Left forelimb (tissue), 1 donor: Measurements from ENCODE around the gene FCRL4.

Experiments used
- DNase-seq: peaks from one replicate; pipeline ENCODE4 v3.0.0-alpha.2; 2018; ENCODE audit warnings: low spot score

The FCRL4 gene

DNA sequence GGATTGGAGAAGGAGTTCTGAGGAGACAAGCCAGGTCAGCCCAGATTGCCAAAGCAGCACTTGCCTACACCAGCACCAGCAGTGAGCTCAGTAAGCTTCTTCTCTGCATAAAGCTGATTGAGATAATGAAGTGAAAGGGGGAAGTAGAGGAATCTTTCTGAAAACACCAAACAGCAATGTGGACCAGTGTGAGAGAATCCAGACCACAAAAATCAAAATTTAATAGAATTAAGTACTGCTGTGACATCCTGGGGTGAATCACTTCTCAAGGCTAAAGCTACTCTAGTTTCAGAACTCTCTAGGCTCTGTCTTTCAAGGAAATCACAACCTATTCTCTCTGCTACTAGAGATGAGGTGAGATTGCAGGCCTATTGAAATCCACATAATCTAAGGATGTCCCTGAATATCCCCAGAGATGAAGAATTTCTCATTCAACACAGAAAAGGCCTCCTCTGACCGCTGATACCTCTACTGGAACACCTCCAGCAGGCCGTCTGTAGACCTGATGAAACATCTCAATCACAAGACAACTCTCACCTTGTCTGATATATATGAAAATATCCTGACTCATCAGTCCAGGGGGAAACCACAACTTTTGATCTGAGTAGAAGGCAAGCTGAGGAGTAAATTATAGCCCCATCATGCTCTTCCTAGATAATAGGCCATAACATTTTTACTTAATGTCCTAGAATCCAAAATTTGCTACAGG is at the start of gene FCRL4:
TSS of gene FCRL4 (minus strand) at position 127 of the 709 bp plus-strand sequence. CDS start 141 bp downstream, outside the sequence.
- no peak for DNase-seq

DNA sequence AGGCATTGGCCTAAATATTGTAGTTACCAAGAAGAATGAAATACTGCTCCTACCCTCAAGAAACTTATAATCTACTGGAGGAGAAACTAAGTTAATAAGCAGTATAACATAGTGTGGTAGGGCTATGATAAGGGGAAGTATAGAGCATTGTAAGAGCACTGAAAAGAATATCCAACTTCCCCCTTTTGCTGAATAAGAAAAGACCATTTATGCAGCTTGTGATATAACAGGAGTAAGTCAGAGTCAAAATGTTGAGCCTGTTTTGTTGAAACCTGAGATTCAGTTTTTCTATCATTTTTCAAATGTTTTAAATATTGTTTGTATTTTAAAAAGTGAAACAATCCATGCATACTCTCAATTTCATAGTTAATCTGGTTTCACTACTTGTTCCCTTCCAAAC is 48.3 kb upstream of the FCRL4 start:
- no peak for DNase-seq

DNA sequence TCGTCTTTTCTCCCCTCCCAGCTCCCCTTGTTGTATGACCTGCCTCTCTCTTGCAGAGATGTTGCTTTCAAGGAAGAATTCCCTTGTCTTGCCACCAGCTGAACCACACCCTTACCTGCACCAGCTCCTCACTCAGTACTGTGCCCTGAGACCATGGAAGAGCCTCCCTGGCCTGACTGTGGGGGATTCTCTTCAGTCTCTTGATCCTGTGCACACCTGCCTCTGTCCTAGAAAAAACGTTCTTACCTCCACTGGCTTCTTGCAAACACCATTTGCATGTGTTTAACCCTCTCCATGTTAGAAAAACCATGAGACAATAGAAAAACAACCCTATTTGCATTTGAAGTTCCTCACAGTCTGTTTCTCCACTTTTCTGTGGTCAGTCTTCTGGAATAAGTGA is 43.3 kb upstream of the FCRL4 start:
- DNase-seq = no peak

DNA sequence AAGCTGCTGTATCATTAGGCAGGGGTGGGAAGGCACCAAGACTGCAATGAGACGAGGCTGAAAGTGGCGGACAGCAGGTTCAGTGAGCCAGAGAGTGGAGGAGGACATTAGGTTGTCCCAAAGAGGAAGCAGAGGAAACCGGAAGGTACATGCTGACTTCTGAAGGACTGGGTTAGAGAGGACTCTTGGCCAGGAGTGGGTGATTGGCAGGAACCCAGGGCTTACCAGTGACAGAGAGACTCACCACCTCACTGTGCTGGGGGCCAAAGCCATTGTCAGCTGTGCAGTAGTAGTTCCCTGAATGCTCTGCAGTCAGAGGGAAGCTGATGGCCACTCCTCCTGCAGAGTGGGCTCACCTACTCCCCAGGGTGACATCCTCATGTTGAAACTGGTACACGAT is 41.9 kb upstream of the FCRL4 start:
- no peak for DNase-seq

DNA sequence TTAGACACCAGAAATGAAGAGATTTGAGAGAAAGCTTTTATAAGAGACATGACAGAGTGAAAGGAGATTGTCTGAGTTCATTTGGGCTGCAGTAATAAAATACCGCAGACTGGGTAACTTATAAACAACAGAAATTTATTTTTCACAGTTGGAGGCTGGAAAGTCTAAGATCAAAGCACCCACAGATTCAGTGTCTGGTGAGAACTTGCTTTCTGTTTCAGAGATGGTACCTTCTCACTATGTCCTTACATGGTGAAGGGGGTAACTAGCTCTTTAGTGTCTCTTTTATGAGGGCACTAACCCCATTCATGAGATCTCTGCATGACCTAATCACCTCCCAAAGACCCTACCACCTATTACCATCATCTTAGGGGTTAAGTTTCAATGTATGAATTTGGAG is 30.9 kb upstream of the FCRL4 start:
- no peak for DNase-seq

DNA sequence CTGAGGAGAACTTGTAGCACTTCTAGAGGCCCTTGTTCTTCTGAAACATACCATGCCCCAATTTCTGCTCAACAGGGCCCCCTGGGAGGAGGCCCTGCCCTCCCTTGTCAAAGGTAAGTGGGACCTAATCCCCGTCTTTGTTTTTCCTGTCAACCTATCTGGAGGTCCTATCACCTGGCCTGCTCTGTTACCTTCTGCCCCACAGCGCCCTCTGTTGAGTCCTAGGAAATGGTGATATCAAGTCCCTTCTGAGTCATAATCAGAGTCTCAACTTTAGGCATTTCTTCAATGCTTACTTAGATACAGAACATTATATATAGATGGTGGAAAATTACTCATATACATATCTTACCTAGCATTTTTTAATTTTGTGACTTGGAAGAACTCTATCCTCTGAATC is 28.2 kb upstream of the FCRL4 start:
- DNase-seq = no peak

DNA sequence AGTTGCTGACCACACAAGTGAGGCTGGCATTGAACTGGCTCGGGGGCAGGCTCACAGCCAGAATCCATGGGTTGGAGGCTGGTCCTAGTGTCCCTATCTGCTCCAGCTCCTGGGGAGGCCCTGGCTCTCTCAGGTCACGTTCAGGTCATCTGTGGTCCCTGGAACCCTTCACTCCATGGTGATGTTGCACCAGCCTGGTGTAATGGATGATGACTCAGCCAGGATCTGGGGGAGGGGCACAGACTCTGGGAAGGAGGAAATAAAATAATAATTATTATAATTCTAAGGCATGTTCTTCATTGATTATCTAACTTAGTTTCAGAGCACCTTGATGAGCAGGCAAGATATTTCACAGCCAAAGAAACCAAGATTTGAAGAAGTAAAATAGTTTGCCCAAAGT is 26.6 kb upstream of the FCRL4 start:
- no peak for DNase-seq

DNA sequence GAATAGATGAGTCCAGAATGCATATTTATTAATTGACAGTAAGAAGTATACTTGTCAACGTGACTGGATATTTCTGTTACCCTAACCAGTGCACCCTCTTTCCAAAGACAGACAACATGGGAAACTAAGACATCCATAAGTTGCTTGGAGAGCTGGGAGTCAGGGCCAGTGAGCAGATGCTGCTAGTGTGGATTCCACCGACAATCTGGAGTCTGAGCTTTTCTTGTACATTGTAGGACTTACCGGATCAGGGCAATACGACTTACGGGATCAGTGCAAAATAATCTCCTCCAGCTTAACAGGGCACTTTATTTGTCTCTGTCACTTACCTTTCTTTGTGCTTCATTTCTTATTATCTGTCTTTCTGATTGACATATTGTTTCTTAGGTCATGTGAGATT is 24.6 kb upstream of the FCRL4 start:
- DNase-seq = no peak

DNA sequence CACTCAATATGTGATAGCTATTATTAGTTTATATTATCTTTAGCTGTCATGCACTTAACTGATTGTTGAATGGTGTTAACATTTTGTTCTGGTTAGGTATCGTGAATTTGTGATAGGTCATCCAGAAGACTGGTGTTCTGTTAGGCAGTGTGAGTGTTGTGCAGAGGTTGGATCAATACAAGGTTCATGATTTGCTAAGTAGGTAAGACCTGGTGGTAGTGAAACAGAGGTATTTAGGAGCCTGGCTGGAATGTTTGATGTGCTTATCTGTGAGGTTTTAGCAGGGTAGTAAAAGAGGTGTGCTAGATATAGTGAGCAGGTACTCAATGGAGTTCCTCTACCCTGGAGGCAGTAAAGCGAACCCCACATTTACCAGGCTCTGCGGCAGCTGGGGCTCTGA is 20.3 kb upstream of the FCRL4 start:
- no peak for DNase-seq

DNA sequence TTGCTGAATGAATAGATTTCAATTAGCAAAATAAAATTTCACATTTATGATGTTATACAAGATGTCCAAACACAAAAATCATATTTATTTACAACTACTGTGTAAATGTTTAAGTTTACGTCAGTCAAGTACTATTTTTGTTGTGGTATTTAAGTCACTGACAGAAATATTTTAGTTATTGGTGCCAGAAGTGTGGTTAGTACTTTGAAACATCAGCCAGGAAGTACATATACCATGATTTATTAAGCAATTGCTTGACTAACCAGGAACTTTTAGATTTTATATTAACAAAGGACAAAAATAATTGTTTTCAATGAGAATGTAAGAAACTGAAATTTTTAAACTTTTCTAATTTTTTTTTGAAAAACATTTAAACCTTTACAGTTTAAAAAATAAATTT is 2.4 kb upstream of the FCRL4 start:
- DNase-seq = no peak

DNA sequence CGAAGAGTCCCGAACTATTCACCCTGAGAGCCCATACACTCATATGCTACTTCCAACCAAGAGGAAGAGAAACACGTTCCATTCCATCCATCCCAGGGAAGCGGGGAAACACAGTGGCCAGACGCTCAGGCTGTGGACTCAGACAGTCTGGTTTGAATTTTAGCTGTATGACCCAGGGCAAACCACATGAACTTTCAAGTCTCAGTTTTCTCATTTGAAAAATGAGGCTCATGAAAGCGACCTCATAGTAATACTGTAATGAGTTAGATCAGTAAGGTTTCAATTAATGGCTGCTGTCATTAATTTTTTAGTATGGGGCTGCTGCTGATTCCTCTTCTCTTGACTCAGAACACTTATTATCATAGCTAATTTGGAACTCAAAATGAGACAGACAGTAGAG is 1.5 kb downstream of the FCRL4 start:
- no peak for DNase-seq

DNA sequence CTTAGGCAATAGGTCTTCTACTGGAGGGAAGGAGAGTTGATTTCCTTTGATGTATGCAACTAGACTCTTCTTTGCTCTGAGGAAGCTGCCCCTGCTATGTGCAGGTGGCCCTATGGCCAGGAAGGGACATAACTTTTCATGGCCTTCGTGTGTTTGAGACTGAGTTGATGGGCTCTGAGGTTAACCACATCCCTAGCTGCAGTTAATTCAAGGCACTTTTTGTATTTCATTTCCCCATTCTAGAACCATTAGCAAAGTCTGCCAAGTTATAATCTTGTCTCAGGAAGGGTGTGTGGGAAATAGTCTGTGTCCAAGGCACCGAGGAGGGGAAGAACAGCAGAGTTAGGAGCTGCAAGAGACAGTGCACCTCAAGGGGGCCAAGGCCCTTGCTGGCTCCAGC is 2.5 kb downstream of the FCRL4 start:
- no peak for DNase-seq

DNA sequence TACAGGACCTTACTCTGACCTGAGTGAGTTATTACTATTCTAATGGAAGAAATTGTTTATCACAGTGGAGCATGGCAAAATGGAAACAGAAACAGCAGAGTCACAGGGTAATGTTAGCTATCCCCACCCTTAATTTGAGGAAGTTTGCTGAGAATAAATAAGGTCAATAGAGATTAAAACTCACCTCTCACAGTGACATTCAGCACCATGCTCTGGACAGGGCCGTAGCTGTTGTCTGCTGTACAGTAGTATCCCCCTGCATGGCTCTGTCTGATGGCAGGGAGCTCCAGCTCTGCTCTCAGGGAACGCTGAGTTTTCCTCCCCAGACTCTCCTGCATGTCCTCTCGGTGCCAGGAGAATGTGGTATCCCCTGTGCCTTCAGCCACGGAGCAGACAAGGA is 11.9 kb downstream of the FCRL4 start:
- DNase-seq = no peak

DNA sequence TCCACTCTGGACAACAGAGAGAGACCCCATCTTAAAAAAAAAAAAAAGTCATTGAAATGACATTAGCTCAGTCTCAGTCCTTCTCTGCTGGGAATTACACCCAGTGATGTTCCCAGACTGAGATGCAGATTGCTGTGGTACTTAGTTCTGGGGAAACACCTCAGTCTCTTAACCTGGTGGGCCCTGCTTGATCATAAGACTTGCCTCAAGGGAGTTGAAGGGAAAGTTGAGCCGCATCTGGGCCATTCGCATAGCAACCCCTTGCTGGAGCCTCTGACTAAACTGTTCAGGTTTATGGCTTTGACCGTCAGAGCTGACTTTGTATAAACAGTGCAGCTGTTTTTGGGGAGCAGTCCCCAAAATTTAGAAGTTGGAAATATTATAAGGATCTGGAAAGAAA is 13.4 kb downstream of the FCRL4 start:
- DNase-seq = no peak

DNA sequence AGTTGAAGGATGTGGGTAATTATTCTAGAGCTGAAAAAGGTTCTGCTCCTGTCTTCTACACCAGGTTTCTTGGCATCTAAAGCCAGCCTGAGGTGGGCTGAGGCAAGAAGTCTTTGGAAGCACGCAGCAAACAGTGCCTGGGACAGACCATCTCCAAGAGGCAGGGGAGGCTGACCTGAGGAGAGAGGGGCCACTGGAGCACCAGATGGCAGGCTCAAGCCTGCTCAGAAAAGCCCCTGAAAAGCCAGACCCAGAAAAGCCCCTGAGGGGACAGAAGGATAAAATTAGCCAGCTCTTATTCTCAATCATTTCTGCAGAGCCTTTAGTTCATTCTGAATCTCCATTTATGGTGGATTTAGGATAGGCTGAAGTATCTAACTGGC is 17.1 kb downstream of the FCRL4 start:
- DNase-seq = no peak

DNA sequence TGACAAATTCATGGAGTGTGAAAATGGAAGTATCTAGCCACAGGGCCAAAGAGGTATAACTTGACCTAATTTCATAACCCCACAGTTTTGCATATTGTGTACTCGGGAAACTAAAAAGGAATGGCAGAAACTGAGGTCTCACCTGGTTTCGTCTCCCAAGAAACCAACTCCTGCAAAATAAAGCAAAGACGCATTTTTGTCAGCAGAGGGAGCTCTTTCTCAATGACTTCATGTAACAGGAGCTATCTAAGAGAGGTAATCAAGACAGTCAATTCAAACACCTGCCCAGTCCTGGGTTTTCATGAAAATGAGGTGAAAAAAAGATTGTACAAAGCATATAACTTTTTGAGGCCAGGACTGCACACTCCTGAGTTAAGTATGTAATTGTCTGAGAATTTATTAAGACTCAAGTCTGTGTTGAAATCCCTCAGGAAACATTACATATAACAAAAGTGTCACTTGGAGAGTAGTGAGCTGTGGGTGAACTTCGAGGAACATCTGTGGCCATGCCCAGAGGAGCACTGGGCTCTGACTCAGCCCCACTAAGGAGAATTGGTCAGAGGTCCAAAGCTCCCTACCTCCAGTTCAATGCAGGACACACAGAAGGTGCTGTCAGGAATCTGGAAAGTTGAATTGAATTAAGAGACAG is 17.6 kb downstream of the FCRL4 start:
- DNase-seq = no peak

DNA sequence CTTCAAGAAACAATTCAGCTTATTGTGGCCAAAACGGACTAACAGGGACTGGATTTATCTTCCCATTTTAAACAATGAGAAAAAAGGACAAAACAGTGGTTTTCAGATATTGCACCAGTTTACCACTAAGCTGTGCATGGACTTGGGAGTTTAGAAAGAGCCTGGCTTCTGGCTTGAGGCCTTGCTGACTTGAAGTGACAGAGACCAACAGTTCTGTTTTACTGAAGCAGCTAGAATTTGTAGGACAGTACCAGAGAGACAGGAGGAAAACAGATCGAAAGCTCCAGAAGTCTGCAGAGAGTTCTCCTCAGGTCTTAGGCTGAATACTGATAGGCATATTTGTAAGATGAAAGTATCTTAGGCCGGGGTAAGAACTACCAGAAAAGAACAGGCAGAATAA is 20.5 kb downstream of the FCRL4 start:
- DNase-seq = no peak

DNA sequence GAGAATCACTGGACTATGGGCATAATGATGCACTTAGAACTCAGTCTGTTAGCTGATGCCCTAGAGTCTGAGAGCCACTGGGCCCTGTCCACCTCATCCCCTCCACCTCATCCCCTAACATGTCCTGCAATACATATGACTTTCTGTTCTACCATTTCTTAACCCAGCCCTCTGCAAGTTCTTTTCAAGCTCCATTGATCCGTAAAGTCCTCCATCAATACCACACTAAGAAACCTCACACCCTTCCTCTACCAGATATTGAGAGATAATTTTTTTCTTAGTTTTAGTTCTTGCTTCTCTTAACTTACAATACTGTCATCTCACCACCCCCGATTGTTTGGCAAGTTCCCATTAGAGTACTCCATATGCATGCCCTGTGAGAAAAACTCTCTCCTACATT is 22.1 kb downstream of the FCRL4 start:
- no peak for DNase-seq

DNA sequence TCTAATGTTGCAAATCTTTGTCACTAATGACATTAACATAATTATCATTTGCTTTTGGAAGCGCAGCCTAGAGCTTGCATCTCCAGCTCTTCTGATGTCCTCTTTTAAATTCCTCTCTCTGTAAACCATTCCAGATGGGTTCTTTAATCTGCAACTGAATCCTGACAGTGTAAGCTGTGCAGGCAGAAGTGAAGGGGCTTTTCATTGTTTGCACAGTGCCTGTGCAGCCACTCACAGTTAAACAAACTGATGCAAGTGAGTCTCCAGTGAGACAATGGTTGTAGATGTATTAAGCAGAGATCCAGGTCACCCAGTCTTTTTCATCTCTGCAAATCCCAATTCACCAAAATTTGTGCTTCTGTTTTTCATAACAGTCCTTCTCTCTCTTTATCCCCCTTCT is 23.0 kb downstream of the FCRL4 start:
- DNase-seq = no peak

DNA sequence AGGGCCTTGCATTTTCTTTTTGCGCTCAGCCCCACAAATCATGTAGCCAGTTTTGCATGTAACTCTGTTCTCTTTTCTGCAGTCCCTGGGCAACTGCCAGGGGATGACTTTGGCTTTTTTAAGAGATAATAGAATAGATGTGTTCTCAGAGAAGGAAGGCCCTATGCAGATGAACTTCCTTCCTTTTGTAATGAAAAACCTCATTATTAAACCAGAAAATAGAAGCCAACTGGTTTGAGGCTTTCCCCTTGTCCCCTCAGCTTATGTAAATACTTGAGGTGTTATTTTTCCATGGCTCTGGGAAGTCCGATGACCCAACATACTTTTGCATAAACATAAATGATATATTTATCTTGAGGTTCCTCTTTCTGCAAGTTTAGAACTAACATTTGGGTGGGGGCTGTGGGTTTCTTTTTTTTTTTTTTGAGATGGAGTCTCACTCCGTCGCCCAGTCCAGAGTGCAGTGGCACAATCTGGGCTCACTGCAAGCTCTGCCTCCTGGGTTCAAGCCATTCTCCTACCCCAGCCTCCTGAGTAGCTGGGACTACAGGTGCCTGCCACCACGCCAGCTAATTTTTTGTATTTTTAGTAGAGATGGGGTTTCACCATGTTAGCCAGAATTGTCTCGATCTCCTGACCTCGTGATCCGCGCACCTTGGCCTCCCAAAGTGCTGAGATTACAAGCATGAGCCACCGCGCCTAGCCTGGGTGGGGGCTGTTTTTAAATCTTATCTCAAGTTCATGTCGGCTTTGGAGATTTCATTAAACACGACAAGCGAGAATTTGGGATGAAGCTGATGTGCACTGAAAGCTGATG is 31.2 kb downstream of the FCRL4 start:
- DNase-seq = no peak

DNA sequence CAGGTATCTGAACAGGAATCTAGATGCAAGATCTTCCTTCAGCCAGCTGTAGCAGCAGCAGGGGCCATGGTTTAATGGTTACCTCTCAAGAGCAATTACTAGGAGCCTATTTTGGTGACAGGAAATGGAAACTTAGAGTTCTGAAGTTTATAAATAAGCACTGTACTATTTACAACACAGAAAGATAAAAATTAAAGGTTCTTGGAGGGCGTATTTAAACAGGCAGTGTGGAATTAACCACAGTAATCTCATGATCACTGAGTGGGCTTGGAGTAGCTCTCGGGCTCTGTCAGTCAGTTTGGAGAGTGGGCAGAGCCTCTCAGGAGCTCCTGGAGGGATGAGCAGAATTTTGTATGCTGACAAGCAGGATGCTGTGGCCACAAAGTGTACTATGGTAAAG is 35.4 kb downstream of the FCRL4 start:
- no peak for DNase-seq

DNA sequence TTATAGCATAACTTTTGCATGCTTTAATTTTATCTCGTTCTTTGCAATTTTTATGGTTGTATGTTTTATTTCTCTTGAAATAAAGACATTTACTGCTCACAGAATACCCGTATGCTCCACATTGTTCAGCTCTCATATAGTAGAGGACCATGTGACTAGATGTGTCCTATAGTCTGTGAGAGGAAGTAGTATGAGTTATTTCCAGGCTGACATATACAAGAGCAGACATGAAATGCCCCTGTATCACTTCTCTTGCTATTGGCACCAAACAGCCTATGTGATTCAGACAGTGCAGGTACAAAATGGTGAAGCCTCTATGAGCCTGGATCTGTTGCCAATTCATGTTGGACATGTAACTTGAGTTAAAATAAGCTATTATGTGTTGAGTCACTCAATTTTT is 39.8 kb downstream of the FCRL4 start:
- no peak for DNase-seq
